Sigmoid colon (tissue), 7 donors: ENCODE results near the gene TMEM120B. TPM values are rescaled to one million over a fixed set of nuclear protein-coding genes. Genes with fewer than 3 reads are reported as not detected.
"Not testable (repeated sequence)": the region's sequence is repeated elsewhere in the genome, so short reads cannot be mapped to it uniquely, and the experiment has no call there.

Source experiments
- DNase-seq: peaks from one replicate; pipeline ENCODE4 v3.0.0-alpha.2; 2019
- H3K27ac ChIP-seq, 4 donors: fragments of 200-600 bp; sonication (generic); one replicate each; pipeline ENCODE4 v1.5.1; 2016 to 2019; ENCODE audit warnings: mild to moderate bottlenecking in 1 of 4
- H3K27me3 ChIP-seq, 3 donors: fragments of 200-600 bp; sonication (generic); one replicate each; pipeline ENCODE4 v1.5.1; 2019; ENCODE audit warnings: mild to moderate bottlenecking in 1 of 3
- H3K36me3 ChIP-seq, 4 donors: fragments of 200-600 bp; sonication (generic); one replicate each; pipeline ENCODE4 v1.5.1; 2016 to 2019
- H3K4me1 ChIP-seq, 4 donors: fragments of 200-600 bp; sonication (generic); one replicate each; pipeline ENCODE4 v1.5.1; 2017 to 2019
- H3K4me3 ChIP-seq, 4 donors: fragments of 200-600 bp; sonication (generic); one replicate each; pipeline ENCODE4 v1.5.1; 2017 to 2019; ENCODE audit warnings: mild to moderate bottlenecking in 2 of 4, moderate library complexity in 1 of 4
- H3K9me3 ChIP-seq, 4 donors: fragments of 200-600 bp in 3 of 4; sonication (generic) in 3 of 4; one replicate each; pipeline versions ENCODE4 v1.5.1 to v1.6.1; 2013 to 2019
- CTCF ChIP-seq, 4 experiments: fragments of 450-650 bp in 3 of 4; fragments of 200-600 bp in 1 of 4; IDR thresholded peaks; one replicate each; pipeline ENCODE4 v1.5.1; 2016 to 2019; ENCODE audit warnings: antibody characterized with exemption in 4 of 4, mild to moderate bottlenecking in 3 of 4, moderate library complexity in 2 of 4
- EP300 ChIP-seq, 4 donors: sonication (generic); formaldehyde crosslinking; IDR thresholded peaks; one replicate each; pipeline ENCODE4 v1.6.1; 2017; ENCODE audit warnings: antibody characterized with exemption in 4 of 4
- POLR2A ChIP-seq, 2 donors: fragments of 450-650 bp; IDR thresholded peaks; one replicate each; pipeline ENCODE4 v1.6.1; 2016; ENCODE audit warnings: antibody characterized with exemption in 2 of 2, mild to moderate bottlenecking in 2 of 2, moderate library complexity in 2 of 2
- POLR2AphosphoS5 ChIP-seq, 4 donors: sonication (generic); formaldehyde crosslinking; IDR thresholded peaks; one replicate each; pipeline ENCODE4 v1.6.1; 2017; ENCODE audit warnings: antibody characterized with exemption in 4 of 4
- WGBS, 2 donors: extraction: QIAGEN DNeasy Blood & Tissue Kit; methylation state at CpG; one replicate each; pipeline ENCODE4 v1.1.7; 2013; 5-methylcytosine and 5-hydroxymethylcytosine counted together
- intact Hi-C: fragments of 100-400 bp; cut with DNase I; formaldehyde crosslinking; loops from one replicate; pipeline ENCODE4 v1.15.1; 2023
- polyA plus RNA-seq, 3 donors: library from polyadenylated mRNA; stranded (reverse); fragments of 200-250 nt; gene quantifications; one replicate each; pipeline ENCODE4 v1.2.3, GENCODE V29; 2013
- total RNA-seq, 4 donors: library from RNA; depleted of rRNA; stranded (reverse); fragments of >200 nt; gene quantifications; one replicate each; pipeline ENCODE4 v1.1.0, GENCODE V29; 2016
- donor health status: healthy with polysubstance abuse.
- donor health status: Bipolar disorder and iron deficiency.
- donor health status: healthy.

Gene TMEM120B
- total and polyA plus RNA-seq, 7 donors: 1.2 to 8.9 (median 3.7) TPM

- H3K36me3 ChIP-seq: no peaks in the 10 kb centered on the region
- DNase-seq: no peak
- 65 to 79% methylated on average over 5 of the region's 5 CpGs for WGBS, 2 donors
- intact Hi-C loops: no loop called here
- peaks cover 0 to 25% (median 20%) of the 10 kb centered on the region in 4 donors for H3K4me1 ChIP-seq
- H3K27me3 ChIP-seq: no peaks in the 10 kb centered on the region
- H3K9me3 ChIP-seq: no peaks in the 10 kb centered on the region
- peak overlapping the region in 1 of 4 donors; percentile 90 for H3K27ac ChIP-seq
- no peak overlapping the region for H3K4me3 ChIP-seq
- no peak for TF ChIP-seq POLR2AphosphoS5 (IDR thresholded peaks at IDR 0.05)
- TF ChIP-seq POLR2A (IDR thresholded peaks at IDR 0.05): no peak
- no peak for TF ChIP-seq CTCF (IDR thresholded peaks at IDR 0.05)
- no peak for TF ChIP-seq EP300 (IDR thresholded peaks at IDR 0.05)
These were observed 3.0 kb upstream of the TMEM120B start for GRCh38 chr12:121709478-121709961.

- Histone ChIP-seq H3K4me3 (peak overlapping the region; percentile 73 to 98 (median 78)), H3K27me3 (no peaks in the 10 kb centered on the region), H3K9me3 (no peaks in the 10 kb centered on the region), H3K4me1 (peaks cover 0 to 25% (median 20%) of the 10 kb centered on the region in 4 donors), H3K36me3 (no peaks in the 10 kb centered on the region), H3K27ac (peak overlapping the region; percentile 82 to 91 (median 89))
- intact Hi-C loops: loop anchor here (5.0 kb wide), 2 partner anchors 41 to 56 kb away; no protein-coding TSS in a partner anchor
- no peak for DNase-seq
- TF ChIP-seq EP300 (IDR thresholded peaks at IDR 0.05): no peak
- WGBS, 2 donors: 41 to 55% methylated on average over 24 of the region's 24 CpGs
These were observed 977 bp upstream of the TMEM120B start for GRCh38 chr12:121711361-121712189.

- no peaks in the 10 kb centered on the region for H3K27me3 ChIP-seq
- H3K4me1 ChIP-seq: peaks cover 0 to 25% (median 20%) of the 10 kb centered on the region in 4 donors
- peak overlapping the region; percentile 82 to 91 (median 89) for H3K27ac ChIP-seq
- intact Hi-C loops: loop anchor here (5.0 kb wide), 2 partner anchors 40 to 55 kb away; no protein-coding TSS in a partner anchor
- peak; percentile 72 for DNase-seq
- no peaks in the 10 kb centered on the region for H3K36me3 ChIP-seq
- TF ChIP-seq CTCF (IDR thresholded peaks at IDR 0.05): no peak
- TF ChIP-seq POLR2A (IDR thresholded peaks at IDR 0.05): no peak
- TF ChIP-seq EP300 (IDR thresholded peaks at IDR 0.05): no peak
- no peak for TF ChIP-seq POLR2AphosphoS5 (IDR thresholded peaks at IDR 0.05)
- 0% methylated on average over 16 of the region's 16 CpGs for WGBS, 2 donors
- H3K4me3 ChIP-seq: peak overlapping the region; percentile 73 to 98 (median 78)
- H3K9me3 ChIP-seq: no peaks in the 10 kb centered on the region
These were observed 427 bp upstream of the TMEM120B start for GRCh38 chr12:121712190-121712460.

- Histone ChIP-seq H3K4me3 (peak overlapping the region; percentile 62 to 98 (median 78)), H3K27me3 (no peaks in the 10 kb centered on the region), H3K9me3 (no peaks in the 10 kb centered on the region), H3K27ac (peak overlapping the region; percentile 82 to 91 (median 89)), H3K36me3 (no peaks in the 10 kb centered on the region), H3K4me1 (peaks cover 0 to 25% (median 20%) of the 10 kb centered on the region in 4 donors)
- intact Hi-C loops: loop anchor here (5.0 kb wide), 2 partner anchors 39 to 54 kb away; no protein-coding TSS in a partner anchor
- WGBS, 2 donors: 8 to 21% methylated on average over 14 of the region's 14 CpGs
- peak in 2 of 4 donors; percentile 6 to 10 for TF ChIP-seq POLR2AphosphoS5 (IDR thresholded peaks at IDR 0.05)
- no peak for TF ChIP-seq POLR2A (IDR thresholded peaks at IDR 0.05)
- DNase-seq: peak; percentile 76
These were observed 765 bp downstream of the TMEM120B start for GRCh38 chr12:121713257-121713777.

- no peak for TF ChIP-seq EP300 (IDR thresholded peaks at IDR 0.05)
- TF ChIP-seq CTCF (IDR thresholded peaks at IDR 0.05): no peak
- TF ChIP-seq POLR2AphosphoS5 (IDR thresholded peaks at IDR 0.05): no peak
- TF ChIP-seq POLR2A (IDR thresholded peaks at IDR 0.05): no peak
- no peaks in the 10 kb centered on the region for H3K36me3 ChIP-seq
- H3K4me1 ChIP-seq: peaks cover 0 to 25% (median 20%) of the 10 kb centered on the region in 4 donors
- no peaks in the 10 kb centered on the region for H3K27me3 ChIP-seq
- peak overlapping the region; percentile 82 to 91 (median 89) for H3K27ac ChIP-seq
- peak overlapping the region in 3 of 4 donors; percentile 73 to 98 (median 84) for H3K4me3 ChIP-seq
- DNase-seq: no peak
- intact Hi-C loops: loop anchor here (5.0 kb wide), 2 partner anchors 39 to 54 kb away; no protein-coding TSS in a partner anchor
- H3K9me3 ChIP-seq: no peaks in the 10 kb centered on the region
- 50 to 67% methylated on average over 6 of the region's 6 CpGs for WGBS, 2 donors
These were observed 1.2 kb downstream of the TMEM120B start for GRCh38 chr12:121713793-121714192.

GRCh38 chr12:121715055-121715454, 2.5 kb downstream of the TMEM120B start:
- intact Hi-C loops, H3K27me3 ChIP-seq, H3K9me3 ChIP-seq, H3K4me3 ChIP-seq, H3K36me3 ChIP-seq, H3K27ac ChIP-seq, DNase-seq: not testable (repeated sequence)
- H3K4me1 ChIP-seq: peaks cover 0 to 25% (median 22%) of the 10 kb centered on the region in 4 donors
- WGBS, 2 donors: 92 to 94% methylated on average over 7 of the region's 7 CpGs
